Stimulated activated CD4-positive, alpha-beta T cell treated with anti-CD3 and anti-CD28 coated beads, Interleukin-12 subunit alpha, Interleukin-12 subunit beta, amount 100 ng/mL, for 4 hours (primary cell): Measurements from ENCODE around the gene PRKN.
"Not testable (repeated sequence)": the region's sequence is repeated elsewhere in the genome, so short reads cannot be mapped to it uniquely, and the experiment has no call there.

Experiments used
- DNase-seq: peaks from one replicate; pipeline ENCODE4 v3.0.0-alpha.2; 2020

Gene PRKN

GRCh38 chr6:161882196-161882765 lies 845.3 kb downstream of the PRKN start:
- DNase-seq: no peak

DNA sequence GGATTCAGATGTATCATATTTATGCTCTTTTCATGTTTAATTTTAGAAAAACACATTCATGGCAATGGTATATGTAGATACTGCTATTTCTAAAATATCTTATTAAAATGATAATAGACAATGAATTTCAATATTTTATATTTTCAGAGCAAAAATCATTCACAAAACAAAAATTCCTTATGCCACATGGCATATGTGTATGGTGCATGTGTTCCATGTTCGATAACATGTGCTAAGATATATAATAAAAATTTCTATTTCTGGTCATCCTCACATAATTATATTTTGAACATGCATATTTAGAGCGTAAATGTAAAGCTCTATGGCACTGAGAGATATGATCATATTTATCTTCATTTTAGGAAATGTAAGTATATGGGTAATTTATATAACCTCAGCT lies 847.5 kb downstream of the PRKN start:
- DNase-seq: no peak

- no peak for DNase-seq
Measured at GRCh38 chr6:161876231-161876630, 851.3 kb downstream of the PRKN start.

- no peak for DNase-seq
Measured at GRCh38 chr6:161870236-161870901, 857.2 kb downstream of the PRKN start.

DNA sequence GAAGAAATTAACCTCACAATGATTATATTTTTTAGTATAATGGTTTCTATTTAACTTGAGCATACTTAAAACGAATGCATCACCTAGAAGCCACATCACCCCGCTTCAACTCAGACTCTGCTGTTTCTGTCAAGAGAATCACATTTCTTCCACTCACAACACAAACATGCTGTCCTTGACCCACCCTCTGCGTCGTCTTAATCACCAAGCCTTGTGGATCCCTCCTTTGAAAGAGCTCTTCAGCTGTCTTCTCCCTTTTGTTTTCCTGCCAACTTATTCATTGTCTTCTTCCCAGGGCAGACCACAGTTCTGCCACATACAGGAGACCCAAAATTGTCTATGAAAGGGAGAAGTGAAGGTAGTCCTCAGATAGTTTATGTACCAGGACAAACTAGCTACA lies 858.1 kb downstream of the PRKN start:
- no peak for DNase-seq

- no peak for DNase-seq
Measured at GRCh38 chr6:161866570-161866969, 861.0 kb downstream of the PRKN start.

DNA sequence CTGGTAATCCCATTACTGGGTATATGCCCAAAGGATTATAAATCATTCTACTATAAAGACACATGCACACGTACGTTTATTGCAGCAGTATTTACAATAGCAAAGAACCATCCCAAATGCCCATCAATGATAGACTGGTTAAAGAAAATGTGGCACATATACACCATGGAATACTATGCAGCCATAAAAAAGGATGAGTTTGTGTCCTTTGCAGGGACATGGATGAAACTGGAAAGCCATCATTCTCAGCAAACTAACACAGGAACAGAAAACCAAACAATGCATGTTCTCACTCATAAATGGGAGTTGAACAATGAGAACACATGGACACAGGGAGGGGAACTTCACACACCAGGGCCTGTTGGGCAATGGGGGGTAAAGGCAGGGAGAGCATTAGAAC lies 866.5 kb downstream of the PRKN start:
- not testable (repeated sequence) for DNase-seq

DNA sequence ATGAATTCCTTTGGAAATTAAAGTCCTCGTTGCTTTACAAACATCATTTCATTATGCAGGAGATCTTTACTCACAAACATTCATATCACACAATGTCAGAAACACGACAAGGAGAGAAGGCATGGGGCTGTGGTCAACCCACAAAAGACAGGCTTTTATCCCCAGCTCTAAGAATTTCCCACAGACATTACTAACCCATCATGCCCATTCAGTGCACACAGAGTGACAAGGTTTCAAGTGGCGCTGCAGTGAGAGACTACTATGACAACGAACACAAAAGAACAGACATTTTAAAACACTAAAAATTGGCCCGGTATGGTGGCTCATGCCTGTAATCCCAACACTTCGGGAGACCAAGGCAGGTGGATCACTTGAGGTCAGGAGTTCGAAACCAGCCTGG lies 873.9 kb downstream of the PRKN start:
- DNase-seq: no peak

- not testable (repeated sequence) for DNase-seq
Measured at GRCh38 chr6:161851486-161851885, 876.1 kb downstream of the PRKN start.

- no peak for DNase-seq
Measured at GRCh38 chr6:161850562-161850961, 877.0 kb downstream of the PRKN start.

DNA sequence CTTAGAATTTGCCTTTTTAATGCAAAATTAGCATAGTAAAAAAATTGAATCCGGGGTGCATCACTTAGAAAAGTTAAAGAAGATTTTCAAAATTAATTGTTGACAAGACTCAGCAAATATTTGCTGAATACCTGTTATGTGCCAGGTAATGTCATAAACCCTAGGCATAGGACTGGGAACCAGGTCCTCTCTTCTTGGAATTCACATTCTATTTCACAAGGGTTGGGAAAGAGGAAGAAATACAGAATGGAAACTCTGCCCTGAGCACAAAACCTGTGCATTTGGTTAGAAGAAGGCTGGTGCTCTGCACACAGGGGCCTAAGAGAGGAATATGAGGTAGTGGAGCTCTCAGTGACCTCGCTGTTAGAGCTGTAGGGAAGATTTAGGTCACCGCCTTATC lies 879.9 kb downstream of the PRKN start:
- no peak for DNase-seq

DNA sequence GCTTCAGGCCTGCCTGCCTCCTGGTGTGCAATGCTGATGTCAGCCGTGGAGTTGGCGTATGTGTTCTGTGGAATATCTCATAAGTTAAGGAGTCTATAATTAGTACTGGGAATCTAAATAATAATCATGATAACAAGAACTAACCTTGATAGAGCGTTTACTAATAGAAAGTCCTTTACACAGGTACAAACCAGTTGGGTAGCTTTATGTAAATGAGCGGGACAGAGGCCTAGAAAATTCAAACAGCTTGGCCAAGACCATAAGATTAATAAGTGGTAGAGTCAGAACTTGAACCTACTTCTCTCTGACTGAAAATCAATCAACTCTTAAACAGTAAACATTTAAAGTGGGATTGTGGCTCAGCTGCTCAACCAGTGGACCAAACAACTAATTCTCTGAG lies 882.8 kb downstream of the PRKN start:
- no peak for DNase-seq

GRCh38 chr6:161843066-161843465 lies 884.5 kb downstream of the PRKN start:
- DNase-seq: no peak

- no peak for DNase-seq
Measured at GRCh38 chr6:161840380-161840779, 887.2 kb downstream of the PRKN start.

DNA sequence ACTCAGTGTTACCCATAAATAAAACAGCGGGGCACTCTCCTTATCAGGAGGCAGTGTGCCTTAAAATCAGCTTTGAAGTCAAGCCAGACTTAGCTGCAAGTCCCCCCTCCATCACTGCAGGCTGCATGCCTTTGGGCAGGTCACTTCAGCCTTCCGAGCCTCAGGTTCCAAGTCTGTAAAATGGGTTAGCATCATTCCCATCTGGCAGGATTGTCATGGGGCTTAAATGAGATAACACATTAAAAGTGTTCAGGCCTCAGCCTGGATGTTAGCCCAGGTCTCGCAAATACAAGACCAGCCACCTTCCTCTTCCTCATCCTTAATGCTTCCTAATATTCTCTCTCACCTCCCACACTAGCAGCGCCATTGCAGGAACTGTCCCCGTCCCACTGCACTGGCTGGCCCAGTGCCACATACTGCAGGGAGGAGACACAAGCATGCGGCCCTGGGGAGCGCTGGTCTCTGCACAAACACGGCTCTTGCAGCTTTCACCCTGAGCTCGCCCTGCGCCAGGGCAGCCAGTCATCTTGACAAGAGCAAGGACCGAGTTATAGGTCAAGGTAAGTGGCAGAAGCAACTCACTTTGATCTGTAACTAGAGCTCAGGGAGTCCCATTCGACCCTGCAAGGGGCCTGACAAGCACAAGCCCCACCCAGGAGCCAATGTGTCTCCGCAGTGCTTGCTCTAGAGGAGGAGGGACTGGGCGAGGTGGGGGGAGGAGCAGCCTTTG lies 889.1 kb downstream of the PRKN start:
- no peak for DNase-seq

- DNase-seq: no peak
Measured at GRCh38 chr6:161837854-161838253, 889.7 kb downstream of the PRKN start.

DNA sequence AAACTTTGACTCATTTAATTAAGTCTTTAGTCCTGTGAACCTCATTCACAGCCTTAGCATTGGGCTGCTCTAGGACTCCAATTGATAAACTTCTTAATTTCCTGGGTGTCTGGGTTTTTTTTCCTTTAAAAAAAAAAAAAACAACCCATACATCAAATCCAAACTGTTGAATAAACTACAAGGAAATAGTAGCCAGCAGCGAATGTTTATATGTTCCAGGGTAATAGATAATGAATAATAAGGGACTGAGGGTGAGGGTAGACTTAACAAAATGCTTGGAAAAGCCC lies 890.2 kb downstream of the PRKN start:
- DNase-seq: no peak

DNA sequence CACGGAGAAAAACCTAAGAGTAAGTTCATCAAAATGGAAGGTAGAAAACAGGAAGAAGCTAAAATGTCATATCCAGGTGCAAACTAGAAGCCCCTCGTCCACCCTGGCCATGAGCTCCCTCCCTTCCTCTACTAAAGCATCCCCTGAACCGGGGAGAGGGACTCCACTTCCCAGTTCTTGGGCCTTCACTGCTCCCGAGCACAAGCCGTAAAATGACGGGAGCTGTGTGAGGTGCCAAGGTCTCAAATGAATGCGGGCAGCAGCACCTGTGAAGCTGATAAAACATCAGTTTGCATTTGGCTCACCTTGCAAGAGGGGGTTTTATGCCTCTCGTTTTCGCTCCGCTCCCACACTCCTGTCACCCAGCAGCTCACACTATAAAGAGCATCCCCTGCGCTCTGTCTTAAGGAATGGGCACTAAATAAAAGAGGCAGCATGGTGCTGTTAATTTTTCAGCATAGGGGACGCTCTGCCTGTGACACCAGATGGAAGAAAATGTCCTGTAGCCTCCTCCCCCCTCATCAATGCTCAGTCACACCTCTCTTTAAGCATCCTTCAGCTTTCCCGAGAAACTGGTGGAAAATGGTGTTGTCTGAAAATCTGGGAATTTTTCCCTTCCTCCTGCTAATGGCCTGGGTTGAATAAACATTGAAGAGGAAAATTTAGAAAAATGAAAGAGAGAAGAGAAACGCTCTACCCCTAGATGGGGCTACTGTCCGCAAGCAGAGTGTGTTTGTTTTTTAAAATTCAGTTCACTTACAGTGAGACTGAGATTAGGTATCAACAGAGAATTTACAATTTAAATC lies 890.7 kb downstream of the PRKN start:
- DNase-seq: no peak

DNA sequence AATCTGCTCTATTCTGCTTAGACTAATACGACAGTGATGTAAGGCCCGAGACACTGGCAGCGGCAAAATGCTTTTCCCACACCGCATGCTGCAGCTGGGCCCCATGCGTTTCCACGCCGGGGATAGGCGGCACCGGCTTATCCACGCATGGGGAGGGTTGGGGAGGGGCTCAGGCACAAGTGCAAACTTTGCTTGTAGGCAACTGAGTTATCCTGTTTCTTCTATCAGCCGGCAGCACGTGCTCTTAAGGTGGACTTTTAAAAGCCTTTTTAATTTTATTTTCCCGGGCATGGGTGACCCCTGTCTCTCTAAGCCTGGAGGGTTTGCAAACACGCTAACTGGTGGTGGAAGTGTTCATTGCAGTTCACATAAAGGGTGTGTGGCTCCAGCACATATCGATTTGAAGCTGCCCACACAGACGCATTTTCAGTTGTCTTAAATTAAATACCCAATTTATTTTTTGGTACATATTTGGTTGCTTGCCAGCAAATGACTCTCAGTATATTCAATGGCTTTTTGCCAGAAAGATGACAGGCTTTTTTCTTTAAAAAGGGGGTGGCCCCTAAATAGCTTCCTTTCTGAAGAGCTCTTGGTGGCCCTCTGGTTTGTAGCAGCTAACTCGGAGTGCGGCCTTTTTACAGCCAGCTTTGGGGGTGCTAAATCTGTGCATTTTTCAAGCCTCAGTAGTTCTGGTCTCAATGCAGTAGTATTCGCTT lies 891.9 kb downstream of the PRKN start:
- DNase-seq: no peak

GRCh38 chr6:161834426-161834825 lies 893.1 kb downstream of the PRKN start:
- no peak for DNase-seq

DNA sequence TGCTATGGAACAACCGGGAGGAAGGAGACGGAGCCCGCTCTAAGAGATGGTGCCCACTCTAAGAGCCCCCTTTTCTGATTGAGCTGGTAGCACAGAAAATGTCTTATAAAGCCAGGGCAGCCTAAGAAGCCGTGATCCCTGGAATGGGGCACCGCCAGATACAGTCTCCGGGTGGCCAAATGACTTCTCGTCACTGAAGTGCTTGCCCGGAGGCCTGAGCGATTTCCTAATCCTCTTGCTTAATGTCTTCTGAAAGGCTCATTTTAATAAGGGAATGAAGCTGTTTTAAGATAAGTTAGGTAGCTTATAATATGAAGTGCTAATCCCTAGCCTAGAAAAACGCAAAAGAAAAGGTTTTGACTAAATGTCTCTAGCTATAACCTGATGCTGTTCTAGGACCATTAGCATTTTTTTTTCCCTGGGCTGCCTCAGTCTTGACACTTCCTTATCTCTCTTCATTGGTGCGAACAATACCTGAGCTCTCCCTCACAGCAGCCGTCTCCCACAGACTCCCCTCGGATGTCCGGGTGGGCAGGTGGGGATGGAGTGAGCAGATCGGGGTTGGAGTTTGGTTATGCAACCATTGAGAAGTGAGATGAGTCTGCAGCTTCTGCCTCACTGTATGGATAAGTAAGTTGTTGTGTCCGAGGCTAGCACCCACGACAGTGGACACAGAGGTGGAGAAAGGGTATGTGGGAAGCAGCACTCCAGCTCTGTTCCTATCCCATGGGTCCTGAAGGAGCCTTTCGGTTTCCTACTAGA lies 894.3 kb downstream of the PRKN start:
- DNase-seq: no peak

DNA sequence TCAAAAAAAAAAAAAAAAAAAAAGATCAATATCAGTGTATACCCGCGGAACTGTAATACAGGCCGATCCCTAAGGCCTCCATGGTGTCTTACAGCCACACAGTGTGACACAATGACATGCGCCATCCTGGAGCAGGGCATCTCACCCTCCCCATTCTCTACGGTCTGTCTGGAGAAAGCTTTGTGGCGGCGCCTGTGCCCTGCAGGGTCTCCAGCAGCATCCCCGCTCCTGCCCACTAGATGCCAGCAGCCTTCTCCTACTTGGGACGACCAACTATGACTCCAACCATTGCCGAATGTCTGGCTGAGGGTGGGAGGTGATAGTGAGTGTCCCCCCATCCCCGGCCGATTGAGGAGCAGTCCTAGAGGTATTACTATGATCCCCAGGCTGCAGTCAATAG lies 894.9 kb downstream of the PRKN start:
- DNase-seq: no peak
